KG1 (cell line): ENCODE measurements around the gene CCDC170.

Experiments used
- DNase-seq: peaks from one replicate; lab custom pipeline; 2025; lab: John Stamatoyannopoulos, UW

The CCDC170 gene

DNA sequence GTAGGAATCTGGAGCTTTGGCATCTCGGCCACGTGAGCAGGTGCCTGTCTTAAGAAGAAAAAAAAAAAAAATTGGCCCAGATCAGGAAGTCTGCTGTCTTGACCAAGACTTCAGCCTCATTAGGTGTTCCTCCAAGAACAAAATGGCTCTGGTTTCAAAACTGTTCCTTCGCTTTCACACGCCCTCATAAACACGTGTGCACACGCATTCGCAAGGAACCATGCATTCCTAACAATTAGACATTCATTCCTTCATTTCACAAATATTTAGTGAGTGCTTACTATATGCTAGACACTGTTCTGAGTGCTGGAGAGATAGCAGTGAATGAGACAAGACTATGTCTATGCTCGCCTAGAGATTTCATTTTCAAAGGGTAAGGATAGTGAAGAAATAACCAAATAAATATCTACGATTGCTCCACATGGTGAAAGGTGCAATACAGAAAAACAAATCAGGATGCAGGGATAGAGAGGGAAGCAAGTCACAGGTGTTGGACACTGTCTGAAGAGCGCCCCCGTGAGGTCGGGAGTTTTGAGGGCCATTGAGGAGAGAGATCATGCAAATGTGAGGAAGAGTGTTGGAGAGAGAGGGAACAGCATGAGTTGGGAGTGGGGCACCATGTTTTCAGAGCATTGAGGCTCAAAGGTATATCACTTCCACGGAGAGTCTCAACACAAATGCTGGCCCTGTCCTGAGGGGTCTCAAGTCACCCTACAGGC lies 53.3 kb downstream of the CCDC170 start:
- no peak for DNase-seq

DNA sequence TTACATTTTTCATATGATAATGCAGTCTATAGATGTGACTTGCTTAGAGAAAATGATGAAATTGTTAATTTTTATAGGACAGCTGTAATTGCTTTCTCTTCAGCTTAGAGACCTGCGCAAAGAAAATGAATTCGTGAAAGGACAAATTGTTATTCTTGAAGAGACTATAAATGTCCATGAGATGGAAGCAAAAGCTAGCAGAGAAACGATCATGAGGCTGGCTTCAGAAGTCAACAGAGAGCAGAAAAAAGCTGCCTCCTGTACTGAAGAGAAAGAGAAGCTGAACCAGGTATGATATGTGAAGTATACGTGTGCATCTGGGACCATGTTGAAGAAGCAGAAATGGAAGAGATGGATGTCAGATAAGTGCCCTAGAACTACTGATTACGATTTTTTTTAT lies 54.4 kb downstream of the CCDC170 start:
- no peak for DNase-seq

DNA sequence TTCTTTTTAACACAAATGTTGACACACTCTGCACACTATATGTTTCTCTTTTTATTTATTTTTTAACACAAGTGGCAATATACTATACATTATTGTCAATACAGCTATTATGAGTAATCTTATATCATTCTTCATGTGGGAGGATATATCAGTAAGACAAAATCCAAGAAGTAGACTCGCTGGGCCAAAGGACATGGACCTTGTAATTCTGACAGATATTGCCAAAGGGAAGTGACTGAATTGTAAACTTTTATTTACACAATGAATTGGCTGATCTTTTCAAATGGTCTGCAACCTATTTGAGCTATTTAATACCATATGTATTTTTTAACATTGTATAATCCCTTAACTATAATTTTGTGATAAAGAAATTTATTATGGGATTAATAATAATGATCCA lies 56.0 kb downstream of the CCDC170 start:
- no peak for DNase-seq

DNA sequence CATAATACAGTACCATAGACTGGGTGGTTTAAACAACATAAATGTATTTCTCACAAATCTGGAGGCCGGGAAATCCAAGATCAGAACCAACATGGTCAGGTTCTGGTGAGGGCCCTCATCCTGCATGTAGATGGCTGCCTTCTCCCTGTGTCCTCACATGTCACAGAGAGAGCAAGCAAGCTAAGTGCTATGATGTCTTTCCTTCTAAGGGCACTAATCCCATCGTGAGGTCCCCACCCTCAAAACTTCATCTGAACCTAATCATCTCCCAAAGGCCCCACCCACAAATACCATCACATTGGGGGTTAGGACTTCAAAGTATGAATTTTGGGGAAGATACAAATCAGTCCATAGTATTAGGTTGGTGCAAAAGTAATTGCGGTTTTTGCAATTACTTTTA lies 56.8 kb downstream of the CCDC170 start:
- no peak for DNase-seq

DNA sequence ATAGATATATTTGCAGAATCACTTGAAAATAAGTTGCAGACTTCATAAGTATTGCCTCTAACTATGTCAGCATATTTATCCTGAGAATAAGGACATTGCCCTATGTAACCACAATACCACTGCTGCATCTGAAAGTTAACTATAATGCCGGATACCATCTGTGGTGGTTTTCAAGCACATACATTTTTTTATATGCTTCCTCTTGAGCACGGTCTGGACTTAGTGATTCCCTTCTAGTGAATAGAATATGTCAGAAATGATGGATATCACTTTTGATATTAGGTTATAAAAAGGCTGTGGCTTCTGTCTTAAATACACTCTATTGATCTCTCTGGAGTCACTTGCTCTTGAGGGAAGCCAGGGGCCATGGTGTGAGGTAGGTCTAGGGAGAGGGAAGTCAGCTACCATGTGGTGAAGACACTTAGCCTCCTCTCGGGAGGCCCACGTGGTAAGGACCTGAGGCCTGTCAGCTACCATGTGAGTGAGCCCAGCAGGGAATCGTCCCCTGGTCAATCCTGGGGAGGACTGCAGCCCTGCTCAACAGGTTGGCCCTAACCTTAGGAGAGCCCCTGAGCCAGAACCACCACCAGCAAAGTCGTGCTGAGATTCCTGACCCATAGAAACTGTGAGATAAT lies 57.5 kb downstream of the CCDC170 start:
- peak; percentile 78 for DNase-seq

DNA sequence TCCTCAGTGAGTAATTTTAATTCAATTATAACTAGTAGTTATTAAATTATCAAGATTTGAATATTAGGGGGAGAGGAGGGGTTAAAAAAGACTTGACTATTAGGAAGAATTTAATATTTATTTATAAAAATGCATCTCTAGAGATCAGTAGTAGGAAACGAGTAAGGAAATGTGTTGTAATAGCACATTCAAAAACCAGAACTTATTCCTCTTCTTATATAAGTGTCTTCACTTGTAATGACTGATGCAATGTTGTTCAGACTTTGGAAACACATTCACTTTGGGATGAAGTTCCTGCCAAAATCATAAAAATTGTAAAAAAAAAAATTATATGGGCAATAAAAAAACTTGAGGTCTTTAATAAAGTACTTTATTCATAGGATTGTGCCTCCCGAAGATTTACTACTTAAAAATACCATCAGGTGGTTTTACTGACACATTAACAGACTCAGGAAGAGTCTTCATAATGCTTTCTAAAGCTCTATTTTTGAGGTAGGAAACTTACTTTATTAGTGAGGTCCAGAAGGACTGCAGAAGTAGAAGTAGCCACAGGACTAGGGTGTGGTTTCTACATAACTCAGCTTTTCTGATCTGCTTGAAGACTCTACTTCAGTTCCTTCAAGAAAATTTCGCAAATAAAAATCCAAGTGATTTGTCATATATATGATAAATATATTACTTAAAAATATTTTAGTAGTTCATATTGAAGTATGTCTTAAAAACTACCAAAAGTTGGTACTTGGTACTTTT lies 59.8 kb downstream of the CCDC170 start:
- DNase-seq = no peak

DNA sequence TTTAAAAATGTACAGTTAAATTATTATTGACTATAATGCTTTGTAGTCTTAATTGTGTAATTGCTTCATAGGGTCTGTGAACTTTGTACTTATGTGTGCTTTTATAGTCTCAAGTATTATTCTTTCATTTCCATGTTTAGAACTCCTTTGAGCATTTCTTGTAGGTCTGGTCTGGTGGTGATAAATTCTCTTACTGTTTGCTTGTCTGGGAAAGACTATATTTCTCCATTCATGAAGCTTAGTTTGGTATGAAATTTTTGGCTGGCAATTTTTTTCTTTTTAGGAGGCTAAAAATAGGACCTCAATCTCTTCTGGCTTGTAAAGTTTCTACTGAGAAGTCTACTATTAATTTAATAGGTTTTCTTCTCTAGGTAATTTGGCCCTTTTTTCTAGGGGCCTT lies 67.4 kb downstream of the CCDC170 start:
- DNase-seq = no peak

DNA sequence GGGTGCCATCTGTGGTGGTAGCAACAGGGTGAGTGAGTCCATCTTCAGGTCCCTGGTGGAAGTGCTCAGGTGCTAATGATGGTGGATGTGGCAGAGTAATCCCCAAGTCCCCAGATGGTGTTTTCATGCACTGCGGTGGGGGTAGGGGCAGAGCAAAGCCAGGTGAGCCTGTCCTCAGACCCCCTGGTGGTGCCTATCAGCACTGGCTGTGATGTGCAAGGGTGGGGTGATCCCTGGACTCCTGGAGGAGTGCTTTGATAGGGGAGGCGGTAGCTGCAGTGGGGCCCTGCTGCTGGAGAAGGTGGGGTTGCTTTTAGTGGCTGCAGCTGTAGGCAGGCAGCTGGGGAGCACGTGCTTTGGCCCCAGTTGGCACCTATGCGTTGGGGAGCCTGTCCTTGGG lies 70.8 kb downstream of the CCDC170 start:
- no peak for DNase-seq

DNA sequence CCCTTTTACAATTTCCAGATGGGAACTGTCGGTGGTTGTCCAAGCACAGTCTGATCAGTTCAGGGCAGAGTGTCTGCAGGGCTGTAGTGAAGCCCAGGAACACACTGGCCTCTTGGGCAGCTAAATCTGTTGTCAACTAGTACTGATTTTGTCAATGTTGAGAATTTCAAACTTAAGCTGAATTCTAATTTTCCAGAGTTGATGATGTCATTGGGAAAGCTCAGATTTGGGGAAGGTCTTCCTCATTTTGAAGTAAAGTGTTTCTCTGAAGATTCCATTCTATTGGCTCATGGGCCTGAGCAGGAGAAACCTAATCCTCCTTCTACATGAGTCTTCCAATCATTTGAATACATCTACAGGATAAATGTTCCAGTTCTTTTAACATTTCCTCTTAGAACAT lies 72.1 kb downstream of the CCDC170 start:
- DNase-seq = no peak

DNA sequence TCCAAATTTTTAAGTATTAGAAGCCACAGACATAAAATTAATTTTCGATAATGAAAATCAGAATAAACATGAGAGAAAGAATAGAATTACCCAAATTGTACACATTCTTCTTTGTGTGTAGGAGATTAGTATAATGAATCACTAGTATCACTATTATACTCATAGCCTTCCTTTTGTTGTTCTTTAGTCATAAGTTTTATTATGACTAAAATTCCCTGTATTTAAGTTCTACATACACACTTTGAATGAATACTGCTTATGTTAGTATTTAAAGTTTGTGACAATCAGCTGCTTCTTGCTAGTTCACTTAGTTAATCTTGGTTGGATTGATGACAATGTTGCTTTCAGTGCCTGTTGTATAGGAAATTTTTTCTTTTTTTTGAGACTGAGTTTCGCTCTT lies 72.7 kb downstream of the CCDC170 start:
- no peak for DNase-seq

DNA sequence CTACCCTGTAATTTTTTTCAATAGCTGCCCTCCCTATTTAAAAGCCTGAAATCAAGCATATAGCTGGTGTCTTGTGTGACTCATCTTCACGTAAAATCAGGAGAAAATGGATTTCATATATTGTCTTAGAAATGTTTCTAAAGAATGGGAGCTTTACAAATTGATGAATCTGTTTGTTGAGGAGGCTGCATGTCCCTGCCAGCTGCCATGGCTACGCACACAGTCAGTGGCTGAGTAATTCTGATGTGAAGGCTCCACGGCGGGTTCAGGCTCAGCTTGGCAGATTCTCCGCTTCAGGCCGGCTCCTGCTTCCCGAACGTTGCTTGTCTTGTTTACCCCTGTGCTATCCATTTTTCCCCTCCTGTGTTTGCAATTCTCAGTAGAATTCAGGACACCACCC lies 82.8 kb downstream of the CCDC170 start:
- no peak for DNase-seq

DNA sequence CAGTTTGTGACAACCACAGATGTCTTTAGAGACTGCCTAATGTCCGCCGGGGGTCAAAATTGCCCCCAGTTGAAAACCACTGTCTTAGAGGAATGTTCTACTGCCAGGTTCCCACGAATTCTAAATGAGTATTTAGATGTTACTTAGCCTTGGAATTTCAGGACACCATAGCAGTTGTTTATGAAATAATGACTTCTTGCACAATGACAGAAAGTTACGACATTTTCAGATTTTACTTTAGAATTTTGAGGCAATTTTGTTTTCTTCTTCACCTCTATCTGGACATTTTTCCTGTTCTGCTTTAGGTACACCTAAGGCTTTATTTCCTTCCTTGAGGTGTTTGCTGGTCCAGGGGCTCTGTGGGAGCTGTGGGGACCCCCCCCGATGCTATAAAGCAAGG lies 83.4 kb downstream of the CCDC170 start:
- DNase-seq = no peak

DNA sequence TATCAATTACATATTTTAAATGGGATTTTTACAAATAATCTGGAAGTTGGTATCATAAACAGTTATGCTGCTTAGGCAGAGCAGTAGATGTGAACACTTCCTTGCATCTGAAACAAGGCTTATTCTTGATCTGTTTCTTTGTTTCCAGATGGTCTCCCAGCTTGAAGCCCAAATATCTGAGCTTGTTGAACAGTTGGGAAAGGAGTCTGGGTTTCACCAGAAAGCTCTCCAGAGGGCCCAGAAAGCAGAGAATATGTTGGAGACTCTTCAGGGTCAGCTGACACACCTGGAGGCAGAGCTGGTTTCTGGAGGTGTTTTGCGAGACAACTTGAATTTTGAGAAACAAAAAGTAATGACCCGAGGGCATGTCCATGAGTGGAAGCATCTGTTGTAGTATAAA lies 91.9 kb downstream of the CCDC170 start:
- DNase-seq = no peak

DNA sequence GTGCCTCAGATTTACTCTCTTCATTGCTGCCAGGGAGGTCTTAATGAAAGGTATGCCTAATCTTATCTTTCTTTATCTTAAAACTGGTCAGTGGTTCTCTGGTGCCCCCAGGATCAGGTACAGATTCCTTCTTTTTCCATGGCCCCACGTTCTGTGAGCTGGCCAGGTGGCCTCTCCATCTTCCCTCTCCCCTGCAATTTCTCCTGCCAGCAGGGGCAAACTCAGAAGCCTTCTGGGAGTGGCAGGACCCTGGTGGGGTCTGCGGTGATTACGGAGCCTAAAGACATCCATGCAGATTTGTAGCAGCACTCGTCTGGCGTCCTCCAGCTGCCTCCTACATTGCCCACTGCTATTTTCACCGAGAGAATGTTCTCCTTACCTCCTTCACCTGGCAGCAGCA lies 95.8 kb downstream of the CCDC170 start:
- no peak for DNase-seq

DNA sequence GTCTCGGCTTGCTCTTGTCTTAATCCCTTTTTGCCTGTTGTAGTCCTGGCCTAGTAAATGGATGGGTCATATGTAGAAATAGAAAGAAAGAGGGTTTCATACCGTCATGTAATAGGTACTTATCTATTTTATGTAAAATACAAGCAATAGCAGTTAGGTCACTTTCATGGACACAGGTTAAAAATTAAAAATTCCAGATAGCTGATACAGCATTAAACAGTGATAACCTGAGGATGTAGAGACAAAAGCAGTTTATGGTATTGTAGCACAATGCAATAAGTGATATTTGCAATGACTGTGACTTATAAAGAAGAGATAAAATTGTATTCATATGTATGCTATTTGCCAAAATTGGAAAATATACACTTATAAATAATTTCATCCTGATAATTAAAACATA lies 96.9 kb downstream of the CCDC170 start:
- DNase-seq = no peak

DNA sequence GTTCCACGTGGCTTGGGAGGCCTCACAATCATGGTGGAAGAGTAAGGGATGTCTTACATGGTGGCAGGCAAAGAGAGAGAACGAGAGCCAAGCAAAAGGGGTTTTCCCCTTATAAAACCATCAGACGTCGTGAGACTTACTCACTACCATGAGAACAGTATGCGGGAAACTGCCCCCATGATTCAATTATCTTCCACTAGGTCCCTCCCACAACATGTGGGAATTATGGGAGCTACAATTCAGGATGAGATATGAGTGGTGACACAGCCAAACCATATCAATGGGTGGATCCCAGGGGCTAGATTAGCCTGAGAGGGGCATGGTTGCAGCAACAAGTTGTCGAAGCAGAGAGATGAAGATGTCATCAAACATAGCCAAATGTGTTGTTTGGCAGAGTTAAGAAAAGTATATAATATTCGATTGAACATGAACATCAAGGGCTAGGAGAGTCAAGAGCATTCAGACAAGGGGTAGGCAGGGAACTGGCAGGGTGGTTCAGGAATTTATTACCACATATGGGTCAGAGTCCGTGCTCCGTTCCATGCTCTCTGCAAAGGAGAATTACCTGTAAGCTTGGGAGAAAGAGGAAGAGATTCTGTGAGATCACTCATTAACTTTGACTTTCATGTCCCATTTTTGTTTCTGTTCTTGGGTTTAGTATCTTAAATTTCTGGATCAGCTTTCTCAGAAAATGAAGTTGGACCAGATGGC lies 98.8 kb downstream of the CCDC170 start:
- DNase-seq = no peak

DNA sequence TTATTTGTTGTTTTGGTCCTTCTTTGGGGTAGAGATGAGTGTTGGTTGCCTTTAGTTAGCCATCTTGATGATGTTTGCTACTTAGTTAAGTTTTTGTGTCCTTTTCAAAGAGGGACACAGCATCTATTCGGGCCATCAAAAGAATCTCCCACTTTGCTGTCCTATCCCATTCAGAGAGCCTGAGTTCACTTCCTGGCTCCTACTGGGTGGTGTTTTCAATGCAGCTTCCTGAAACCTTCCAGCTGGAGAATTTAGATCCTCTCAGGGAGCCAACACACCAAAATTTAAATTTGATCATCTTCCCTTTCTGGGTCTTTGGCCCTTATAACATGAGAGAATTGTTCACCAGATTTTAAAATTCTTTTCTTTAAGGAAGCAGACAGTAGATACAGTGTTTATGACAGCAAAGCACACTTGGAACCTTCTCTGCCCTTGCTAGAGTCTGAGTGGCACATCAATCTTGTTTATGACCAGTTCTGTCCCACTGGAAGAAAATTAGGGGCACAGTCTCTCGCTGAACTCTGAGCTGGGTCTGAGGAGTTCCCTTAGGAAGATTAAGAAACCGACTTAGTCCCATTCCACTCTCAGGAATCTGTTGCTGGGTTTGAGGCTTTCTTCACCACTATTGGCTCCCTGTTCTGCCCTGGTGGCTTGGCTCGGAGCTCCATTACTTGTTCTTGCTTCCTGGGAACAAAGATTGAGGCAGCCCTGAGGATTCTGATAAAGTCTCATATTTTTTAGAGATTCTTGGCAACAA lies 115.5 kb downstream of the CCDC170 start:
- no peak for DNase-seq

DNA sequence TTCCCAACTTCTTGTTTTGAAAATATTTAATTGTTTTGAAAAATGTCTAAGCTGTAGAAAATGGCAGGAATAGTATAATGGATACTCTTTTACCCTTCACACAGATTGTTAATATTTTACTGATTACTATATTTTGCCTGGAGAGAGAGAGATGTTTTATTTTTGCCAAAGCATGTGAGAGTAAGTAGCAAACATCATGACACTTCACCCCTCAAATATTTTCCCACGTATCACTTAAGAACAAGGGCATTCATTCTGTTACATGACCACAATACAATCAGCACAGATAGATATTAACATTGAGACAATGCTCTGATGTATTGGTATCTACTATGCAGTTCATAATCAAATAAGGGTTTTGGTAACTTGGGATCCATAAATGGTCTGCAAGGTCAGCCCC lies 116.5 kb downstream of the CCDC170 start:
- no peak for DNase-seq

DNA sequence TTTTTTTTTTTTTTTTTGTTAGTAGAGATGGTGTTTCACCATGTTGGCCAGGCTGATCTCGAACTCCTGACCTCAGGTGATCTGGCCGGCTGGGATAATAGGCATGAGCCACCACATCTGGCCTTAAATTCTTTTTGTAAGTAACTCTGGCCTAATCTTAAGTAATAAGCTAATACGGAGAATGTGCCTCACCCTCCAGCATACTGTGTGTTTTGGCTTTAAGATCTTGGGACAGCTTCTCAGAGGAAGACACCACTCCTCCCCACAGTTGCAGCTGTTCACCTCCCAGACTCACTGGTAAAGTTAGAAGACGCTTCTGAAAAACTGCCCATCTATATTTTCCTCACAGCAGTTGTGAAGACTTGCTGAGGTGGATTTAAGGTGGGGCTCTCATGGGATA lies 120.8 kb downstream of the CCDC170 start:
- no peak for DNase-seq

DNA sequence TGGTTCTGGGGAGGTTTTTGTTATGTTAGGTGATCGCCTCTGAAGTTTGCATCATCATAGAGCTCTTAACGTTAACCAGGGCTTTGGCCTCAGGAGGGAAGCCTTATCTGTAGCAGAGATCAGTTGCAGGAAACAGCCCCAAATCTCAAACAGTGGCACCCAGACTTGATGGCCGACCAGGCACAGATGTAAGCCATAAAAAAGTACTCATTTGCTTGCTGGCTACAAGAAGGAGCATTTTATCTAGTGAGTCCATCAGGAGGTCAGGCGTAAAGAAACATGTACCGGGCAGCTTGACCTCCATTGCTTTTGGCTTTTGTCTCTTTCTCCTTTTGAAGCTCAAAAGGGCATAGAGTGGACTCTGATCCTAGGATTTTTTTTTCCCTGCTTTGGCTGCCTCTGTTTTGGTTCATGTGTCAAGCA lies 122.3 kb downstream of the CCDC170 start:
- no peak for DNase-seq

DNA sequence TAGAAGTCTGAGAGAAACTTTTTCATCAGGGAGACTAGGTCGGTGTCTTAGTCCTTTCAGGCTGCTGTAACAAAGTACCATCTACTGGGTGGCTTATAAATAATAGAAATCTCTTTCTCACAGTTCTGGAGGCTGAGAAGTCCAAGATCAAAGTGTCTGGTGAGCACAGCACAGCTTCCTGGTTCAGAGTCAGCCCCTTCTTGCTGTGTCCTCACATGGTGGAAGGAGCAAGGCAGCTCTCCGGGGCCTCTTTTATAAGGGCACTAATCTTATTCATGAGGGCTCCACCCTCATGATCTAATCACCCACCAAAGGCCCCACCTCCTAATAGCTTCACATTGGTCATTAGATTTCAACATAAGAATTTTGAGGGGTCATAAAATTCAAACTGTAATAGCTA lies 122.8 kb downstream of the CCDC170 start:
- DNase-seq = no peak

DNA sequence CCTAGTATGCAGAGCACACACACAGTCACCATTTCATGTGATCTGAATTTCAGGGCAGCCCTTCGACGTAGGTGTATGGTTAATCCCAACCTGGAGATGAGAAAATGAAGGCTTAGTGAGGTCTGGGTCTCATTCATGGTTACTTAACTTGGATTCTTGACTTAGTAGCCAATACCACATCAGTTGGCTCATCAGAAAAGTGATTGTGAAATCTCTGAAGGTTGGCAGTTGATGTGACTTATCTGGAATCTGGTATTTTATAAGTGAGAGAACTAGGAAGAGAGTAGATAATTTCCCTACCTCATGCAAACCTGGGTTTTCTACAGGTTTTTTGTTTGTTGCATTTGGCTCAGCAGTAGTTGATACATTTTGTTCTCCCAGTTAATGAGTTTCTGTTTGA lies 123.7 kb downstream of the CCDC170 start:
- DNase-seq = no peak
